Measurements from ENCODE around the gene MAGI2.

GRCh38 chr7:79495544-79496272, 42.2 kb upstream of the MAGI2 start:
- TF ChIP-seq CTCF (conservative IDR thresholded peaks at IDR 0.05; ENCODE audit: low read length) (no peak), EZH2phosphoT487 (IDR thresholded peaks at IDR 0.05; ENCODE audit: borderline replicate concordance) (no peak)

All from Loucy (cell line).